Measurements from ENCODE around the gene PPP2R5D. TPM values are rescaled to one million over a fixed set of nuclear protein-coding genes. Genes with fewer than 3 reads are reported as not detected.
A peak's percentile ranks its signal among the peaks of the same experiment; 100 is the strongest.

The PPP2R5D gene
- polyA plus RNA-seq, 1 donor (not counting 4 experiments of a cell fraction or from before 2014, with no cell fraction given): 49.6 TPM

DNA sequence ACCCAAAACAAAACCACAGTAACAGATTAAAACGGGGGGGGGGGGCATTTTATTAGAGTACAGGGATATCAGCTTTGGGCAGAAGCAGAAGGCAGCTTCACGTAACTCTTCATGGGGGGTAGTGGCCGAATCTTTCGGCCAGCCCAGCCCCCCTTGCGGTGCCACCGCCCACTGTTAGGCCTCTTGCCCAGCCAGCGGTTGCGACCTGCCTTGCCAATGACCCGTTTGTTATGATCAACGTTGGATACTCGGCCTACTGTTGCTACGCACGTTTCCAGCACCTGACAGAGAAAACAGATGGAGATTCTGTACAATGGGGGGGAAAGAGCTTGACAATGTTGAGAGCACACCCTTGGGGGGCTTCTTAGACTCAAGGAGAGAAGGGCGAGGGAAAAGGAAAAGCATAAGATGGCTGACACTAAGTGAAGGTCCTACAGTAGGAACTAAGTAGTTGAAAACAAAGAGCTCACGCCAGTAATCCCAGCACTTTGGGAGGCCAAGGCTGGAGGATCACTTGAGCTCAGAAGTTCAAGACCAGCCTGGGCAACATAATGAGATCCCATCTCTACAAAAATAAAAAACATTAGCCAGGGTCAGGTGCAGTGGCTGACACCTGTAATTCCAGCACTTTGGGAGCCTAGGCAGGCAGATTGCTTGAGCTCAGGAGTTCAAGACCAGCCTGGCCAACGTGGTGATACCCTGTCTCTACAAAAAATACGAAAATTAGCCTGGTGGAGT is 70.0 kb downstream of the PPP2R5D start:
- Histone ChIP-seq H3K9ac (ENCODE audit: control insufficient read depth, extremely low read depth, insufficient read depth, low read length) (peak overlapping the region; percentile 94), H3K4me2 (ENCODE audit: control insufficient read depth, extremely low read depth, insufficient read depth, low read depth, low read length) (peak overlapping the region; percentile 95), H3K9me3 (ENCODE audit: control insufficient read depth, low read depth, low read length) (no peaks in the 10 kb centered on the region), H2AFZ (ENCODE audit: control insufficient read depth, low read length) (no peak overlapping the region), H3K4me1 (ENCODE audit: control insufficient read depth, extremely low read depth, insufficient read depth, low read length) (peaks cover 23% of the 10 kb centered on the region), H4K20me1 (ENCODE audit: control insufficient read depth, extremely low read depth, insufficient read depth, low read length) (no peaks in the 10 kb centered on the region), H3K4me3 (ENCODE audit: control insufficient read depth in 2 of 3, extremely low read depth in 1 of 3, insufficient read depth in 2 of 3, low read depth in 1 of 3, low read length in 3 of 3) (peak overlapping the region in 2 of 3 experiments; percentile 90 to 94), H3K9me1 (ENCODE audit: control insufficient read depth, extremely low read depth, insufficient read depth, low read length) (no peaks in the 10 kb centered on the region), H3K27ac (ENCODE audit: control insufficient read depth, insufficient read depth, low read length) (peak overlapping the region; percentile 86), H3K27me3 (ENCODE audit: control insufficient read depth, extremely low read depth, insufficient read depth, low read length) (no peaks in the 10 kb centered on the region), H3K79me2 (ENCODE audit: control insufficient read depth, insufficient read depth, low read length) (peaks cover 26% of the 10 kb centered on the region), H3K36me3 (ENCODE audit: control insufficient read depth in 2 of 2, extremely low read depth in 1 of 2, insufficient read depth in 2 of 2, low read length in 2 of 2) (peaks cover 14 to 22% of the 10 kb centered on the region in 2 experiments)
- TF ChIP-seq, protein P1, sequence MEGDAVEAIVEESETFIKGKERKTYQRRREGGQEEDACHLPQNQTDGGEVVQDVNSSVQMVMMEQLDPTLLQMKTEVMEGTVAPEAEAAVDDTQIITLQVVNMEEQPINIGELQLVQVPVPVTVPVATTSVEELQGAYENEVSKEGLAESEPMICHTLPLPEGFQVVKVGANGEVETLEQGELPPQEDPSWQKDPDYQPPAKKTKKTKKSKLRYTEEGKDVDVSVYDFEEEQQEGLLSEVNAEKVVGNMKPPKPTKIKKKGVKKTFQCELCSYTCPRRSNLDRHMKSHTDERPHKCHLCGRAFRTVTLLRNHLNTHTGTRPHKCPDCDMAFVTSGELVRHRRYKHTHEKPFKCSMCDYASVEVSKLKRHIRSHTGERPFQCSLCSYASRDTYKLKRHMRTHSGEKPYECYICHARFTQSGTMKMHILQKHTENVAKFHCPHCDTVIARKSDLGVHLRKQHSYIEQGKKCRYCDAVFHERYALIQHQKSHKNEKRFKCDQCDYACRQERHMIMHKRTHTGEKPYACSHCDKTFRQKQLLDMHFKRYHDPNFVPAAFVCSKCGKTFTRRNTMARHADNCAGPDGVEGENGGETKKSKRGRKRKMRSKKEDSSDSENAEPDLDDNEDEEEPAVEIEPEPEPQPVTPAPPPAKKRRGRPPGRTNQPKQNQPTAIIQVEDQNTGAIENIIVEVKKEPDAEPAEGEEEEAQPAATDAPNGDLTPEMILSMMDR (optimal IDR thresholded peaks at IDR 0.05 in 1 of 3, IDR thresholded peaks at IDR 0.05 in 1 of 3, conservative IDR thresholded peaks at IDR 0.05 in 1 of 3; ENCODE audit: extremely low read depth in 1 of 3, insufficient read depth in 2 of 3, low read length in 3 of 3): no peak
- TF ChIP-seq EZH2 (IDR thresholded peaks at IDR 0.05; ENCODE audit: low read length): no peak
- dilution Hi-C loops (cut with MboI; ENCODE audit: extremely low pct_ligation_motif_present, low sequenced_read_pairs): no loop called here
- DNase-seq (ENCODE audit: low read depth, low spot score) (no peak), FAIRE-seq (no peak)

DNA sequence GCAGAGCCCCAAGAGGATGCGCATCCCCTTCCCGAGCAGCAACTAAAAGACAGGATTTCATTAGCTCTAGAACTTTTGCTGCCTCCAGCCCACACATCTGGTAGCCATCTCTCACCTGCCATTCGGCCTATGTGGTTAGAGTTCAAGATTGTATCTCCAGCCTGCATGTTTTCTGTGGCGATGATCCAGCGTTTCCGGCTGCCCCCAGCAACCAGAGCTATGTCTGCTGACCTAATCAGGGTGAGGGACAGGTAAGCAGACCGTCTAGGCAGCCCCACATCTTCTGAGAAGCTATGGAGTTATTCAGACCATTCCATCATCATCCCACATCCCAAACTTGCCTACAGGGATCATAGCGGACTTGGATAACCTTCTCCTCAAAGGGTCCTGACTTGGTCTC is 71.6 kb downstream of the PPP2R5D start:
- Histone ChIP-seq H3K4me3 (ENCODE audit: control insufficient read depth in 2 of 3, extremely low read depth in 1 of 3, insufficient read depth in 2 of 3, low read depth in 1 of 3, low read length in 3 of 3) (no peak overlapping the region), H3K27ac (ENCODE audit: control insufficient read depth, insufficient read depth, low read length) (no peak overlapping the region), H2AFZ (ENCODE audit: control insufficient read depth, low read length) (no peak overlapping the region), H3K79me2 (ENCODE audit: control insufficient read depth, insufficient read depth, low read length) (peaks cover 26% of the 10 kb centered on the region), H3K27me3 (ENCODE audit: control insufficient read depth, extremely low read depth, insufficient read depth, low read length) (no peaks in the 10 kb centered on the region), H3K9me3 (ENCODE audit: control insufficient read depth, low read depth, low read length) (no peaks in the 10 kb centered on the region), H3K36me3 (ENCODE audit: control insufficient read depth in 2 of 2, extremely low read depth in 1 of 2, insufficient read depth in 2 of 2, low read length in 2 of 2) (peaks cover 7 to 19% of the 10 kb centered on the region in 2 experiments), H3K4me1 (ENCODE audit: control insufficient read depth, extremely low read depth, insufficient read depth, low read length) (peaks cover 27% of the 10 kb centered on the region), H3K9me1 (ENCODE audit: control insufficient read depth, extremely low read depth, insufficient read depth, low read length) (no peaks in the 10 kb centered on the region), H4K20me1 (ENCODE audit: control insufficient read depth, extremely low read depth, insufficient read depth, low read length) (no peaks in the 10 kb centered on the region), H3K4me2 (ENCODE audit: control insufficient read depth, extremely low read depth, insufficient read depth, low read depth, low read length) (no peak overlapping the region), H3K9ac (ENCODE audit: control insufficient read depth, extremely low read depth, insufficient read depth, low read length) (no peak overlapping the region)
- DNase-seq (ENCODE audit: low read depth, low spot score): no peak
- FAIRE-seq: no peak
- dilution Hi-C loops (cut with MboI; ENCODE audit: extremely low pct_ligation_motif_present, low sequenced_read_pairs): no loop called here
- no peak for TF ChIP-seq EZH2 (IDR thresholded peaks at IDR 0.05; ENCODE audit: low read length)
- TF ChIP-seq, protein P1 (optimal IDR thresholded peaks at IDR 0.05 in 1 of 3, IDR thresholded peaks at IDR 0.05 in 1 of 3, conservative IDR thresholded peaks at IDR 0.05 in 1 of 3; ENCODE audit: extremely low read depth in 1 of 3, insufficient read depth in 2 of 3, low read length in 3 of 3): no peak

Data from keratinocyte (primary cell).